CD4-positive, alpha-beta T cell treated with Interleukin-4 for 1 hour (primary cell): Measurements from ENCODE around the gene C3orf70.

Source experiments
- DNase-seq, 2 donors: peaks; one replicate each; pipeline ENCODE4 v3.0.0-alpha.2; 2020 to 2022

Gene C3orf70

DNA sequence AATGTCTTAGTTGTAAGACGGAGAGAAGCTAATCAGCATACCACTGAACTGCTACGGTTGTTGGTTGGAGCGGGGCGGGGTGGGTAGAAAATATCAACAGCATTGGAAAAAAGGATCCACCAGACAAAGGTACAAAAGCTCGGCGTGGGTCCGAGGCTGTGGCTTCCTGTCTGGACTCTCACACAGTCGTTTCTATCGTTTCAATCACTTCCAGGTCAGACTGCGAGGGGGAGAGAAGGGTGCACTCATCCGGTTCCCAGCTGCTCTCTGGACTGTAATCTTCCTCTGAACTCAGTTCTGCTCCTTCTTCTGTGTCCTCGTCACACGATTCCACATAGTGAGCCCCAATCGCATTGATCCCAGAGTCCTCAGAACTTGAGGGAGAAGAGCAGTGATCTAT is 70.0 kb downstream of the C3orf70 start:
- DNase-seq, result no peak

GRCh38 chr3:185082149-185082548 is 70.7 kb downstream of the C3orf70 start:
- DNase-seq, result no peak

DNA sequence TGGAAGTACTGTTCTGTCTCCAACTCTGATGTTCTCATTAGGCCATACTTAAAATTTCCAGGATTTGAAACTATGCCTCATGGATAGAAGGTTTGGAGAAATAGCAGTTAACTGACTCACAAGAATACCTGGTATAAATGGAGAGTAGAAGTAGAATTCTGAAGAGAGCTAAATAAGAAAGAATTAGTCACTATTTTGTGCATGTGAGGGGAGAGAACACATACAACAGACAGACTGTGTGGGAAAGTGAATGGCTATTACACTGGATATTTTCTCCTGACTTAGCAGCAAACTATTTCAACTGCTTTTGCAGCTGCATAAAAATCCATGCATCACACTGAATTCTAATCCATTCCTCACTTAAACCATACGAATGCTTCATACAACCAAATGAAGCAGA is 71.3 kb downstream of the C3orf70 start:
- DNase-seq, result no peak

- DNase-seq, result no peak
These were observed 73.2 kb downstream of the C3orf70 start for GRCh38 chr3:185079625-185080024.

GRCh38 chr3:185076219-185076618 is 76.6 kb downstream of the C3orf70 start:
- no peak for DNase-seq

- no peak for DNase-seq
These were observed 77.3 kb downstream of the C3orf70 start for GRCh38 chr3:185075547-185075946.

DNA sequence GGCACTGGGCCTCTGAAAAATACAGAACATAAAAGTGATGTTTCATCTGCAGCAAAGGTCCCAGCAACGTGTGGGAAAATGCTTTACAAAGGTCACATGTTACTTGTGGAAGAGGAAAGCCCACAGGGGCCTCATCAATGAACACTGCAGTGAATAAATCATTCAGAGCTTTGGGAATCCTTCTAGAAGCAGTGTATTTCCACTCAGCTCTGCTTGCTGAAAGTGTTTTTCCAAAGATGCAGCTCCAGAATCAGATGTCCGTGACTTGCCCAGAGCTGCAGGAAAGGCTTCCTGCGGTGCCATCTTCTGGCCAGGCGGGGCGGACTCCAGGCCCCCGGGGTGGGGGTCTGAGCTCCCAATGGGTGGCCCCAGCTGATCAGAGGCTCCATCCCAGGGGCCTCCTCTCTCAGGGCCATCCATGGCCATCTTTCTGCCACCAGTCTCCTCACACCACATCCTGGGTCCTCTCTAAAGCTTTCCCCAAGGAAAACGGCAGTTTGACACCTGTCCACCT is 81.5 kb downstream of the C3orf70 start:
- no peak for DNase-seq

DNA sequence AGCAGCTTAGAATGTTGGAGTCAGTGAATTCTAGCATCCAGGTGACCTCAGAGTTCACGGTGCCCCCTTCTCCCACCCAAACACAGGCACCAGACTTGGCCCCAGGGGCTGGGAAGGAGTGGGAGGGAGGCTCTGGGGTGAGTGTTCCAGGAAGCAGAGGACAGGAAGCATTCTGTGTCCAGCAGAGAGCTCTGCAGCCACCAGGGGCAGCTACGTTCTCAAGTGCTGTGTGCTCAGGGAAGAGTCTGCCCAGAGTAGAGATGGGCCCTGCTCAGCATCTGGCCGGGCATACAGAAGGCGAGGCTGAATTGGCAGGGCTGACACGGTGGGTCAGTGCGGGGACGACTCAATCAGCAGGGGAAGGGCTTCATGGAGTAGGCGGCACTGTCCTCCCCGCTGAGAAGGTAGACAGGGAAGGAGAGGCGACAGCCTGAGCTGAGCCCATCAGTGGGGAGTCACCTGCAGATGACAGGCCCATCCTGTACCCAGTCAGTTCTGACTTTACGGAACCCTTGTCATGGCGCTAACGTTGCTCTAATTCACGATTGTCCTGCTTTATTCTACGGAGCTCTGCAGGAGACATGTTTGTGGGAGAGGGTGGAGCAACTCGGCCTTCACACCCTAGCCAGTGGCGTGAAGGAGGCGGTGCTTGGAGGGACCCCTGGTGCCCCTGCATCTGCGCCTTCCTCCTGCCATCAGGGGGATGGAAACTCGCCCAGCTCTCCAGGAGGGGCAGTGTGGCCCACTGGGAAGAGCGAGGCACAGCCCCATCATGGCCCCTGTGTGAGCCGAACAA is 82.2 kb downstream of the C3orf70 start:
- DNase-seq, result no peak

DNA sequence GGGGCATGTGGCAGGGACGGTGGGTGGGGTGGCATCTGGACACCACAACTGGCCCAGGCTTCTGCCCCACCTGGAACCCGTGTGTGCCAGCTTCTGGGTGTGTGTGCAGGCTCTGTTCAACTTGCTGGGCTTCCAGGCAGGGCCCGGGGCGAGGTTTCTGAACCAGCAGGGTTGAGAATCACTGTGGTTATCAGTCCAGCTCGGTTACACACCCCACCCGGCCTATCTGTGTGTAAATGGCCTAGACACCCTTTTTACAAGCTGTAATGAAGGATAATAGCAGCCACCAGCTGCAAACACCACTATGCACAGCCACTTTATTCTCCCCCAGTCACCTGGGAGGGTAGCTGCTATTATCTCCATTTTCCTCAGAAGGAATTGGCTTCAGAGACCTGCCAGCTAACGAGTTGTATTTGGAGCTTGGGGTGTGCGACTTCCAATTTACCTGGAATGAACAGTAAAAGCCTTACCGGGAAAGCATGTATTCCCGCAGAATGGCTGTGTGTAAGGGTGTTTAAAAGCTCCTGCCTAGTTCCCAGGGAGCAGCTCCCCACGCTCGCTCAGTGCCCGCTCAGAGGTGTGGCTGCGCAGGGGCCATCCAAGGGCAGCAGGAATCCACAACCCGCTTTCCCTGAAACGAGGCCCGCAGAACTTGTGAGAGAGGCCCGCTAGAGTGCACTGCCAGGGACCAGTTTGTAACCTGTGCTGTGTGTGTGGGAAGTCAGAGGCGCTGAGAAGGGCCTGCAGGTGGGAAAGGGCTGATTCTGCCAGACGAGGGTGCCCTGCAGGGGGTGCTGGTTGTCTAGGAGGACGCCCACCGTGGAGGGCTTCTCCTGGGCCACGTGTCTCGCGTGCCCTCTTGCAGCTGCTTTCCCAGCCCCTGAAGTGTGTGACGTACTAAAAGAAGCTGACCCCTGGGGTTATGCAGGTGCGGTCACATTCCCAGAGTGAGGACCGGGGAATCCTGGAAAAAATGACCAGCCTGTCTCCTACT is 83.5 kb downstream of the C3orf70 start:
- no peak for DNase-seq

DNA sequence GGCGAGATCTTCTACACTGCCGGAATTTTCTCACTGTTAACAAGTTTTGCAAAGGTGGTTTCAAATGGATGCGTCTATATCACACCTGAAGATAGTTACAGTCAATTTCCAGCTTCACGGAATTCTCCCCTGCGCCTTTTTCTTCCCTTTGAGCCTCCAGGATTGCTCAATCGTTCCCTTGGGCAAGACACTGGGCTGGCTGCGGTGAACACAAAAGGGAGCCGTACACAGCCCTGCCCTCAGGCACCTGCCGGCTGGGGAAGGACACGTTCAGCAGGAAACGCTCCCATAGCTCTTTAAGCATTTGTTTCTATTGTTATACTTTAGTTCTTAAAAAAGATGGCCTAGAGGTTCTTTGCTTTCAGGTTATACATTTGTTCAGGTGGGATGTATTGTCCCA is 85.7 kb downstream of the C3orf70 start:
- no peak for DNase-seq

DNA sequence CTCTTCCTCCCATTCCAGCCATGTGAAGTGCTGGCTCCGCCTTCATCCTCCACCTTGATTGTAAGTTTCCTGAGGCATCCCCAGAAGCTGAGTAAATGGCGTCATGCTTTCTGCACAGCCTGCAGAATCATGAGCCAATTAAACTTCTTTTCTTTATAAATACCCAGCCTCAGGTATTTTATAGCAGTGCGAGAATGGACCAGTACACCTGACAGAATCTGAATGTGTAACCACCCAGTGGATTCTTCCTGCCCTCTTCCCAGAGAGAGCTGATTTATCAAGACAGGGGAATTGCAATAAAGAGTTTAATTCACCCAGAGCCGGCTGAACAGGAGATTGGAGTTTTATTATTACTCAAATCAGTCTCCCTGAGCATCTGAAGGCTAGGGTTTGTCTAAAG is 86.6 kb downstream of the C3orf70 start:
- no peak for DNase-seq

DNA sequence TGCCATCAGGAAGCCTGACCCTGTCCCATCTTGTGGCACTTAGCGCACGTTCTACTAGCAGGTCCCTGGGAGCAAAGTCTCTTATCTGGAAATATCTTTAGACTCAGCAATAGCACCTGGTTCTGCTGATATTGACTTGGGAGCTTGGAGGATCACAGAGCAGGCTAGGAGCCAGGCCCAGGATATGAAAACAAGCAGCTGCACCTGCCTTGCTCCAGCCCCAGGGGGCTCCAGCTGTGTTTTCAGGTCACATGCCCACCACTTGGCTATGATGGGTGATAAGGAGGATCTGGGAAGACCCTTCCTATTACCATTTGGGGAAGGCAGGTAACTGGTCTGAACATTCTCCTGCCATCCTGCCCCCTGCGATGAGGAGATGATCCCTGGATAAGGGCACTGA is 87.8 kb downstream of the C3orf70 start:
- no peak for DNase-seq

- no peak for DNase-seq
These were observed 89.4 kb downstream of the C3orf70 start for GRCh38 chr3:185063431-185063830.

- DNase-seq, result no peak
These were observed 90.7 kb downstream of the C3orf70 start for GRCh38 chr3:185062191-185062590.

GRCh38 chr3:185060655-185061054 is 92.2 kb downstream of the C3orf70 start:
- DNase-seq, result no peak

DNA sequence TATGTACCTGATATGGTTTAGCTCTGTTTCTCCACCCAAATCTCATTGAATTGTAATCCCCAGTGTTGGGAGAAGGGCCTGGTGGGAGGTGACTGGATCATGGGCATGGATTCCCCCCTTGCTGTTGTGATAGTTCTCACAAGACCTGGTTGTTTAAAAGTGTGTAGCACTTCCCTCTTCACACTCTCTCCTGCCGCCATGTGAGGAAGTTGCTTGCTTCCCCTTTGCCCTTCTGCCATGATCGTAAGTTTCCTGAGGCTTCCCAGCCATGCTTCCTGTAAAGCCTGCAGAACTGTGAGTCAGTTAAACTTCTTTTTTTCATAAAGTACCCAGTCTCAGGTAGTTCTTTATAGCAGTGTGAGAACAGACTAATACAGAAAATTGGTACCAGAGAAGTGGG is 93.1 kb downstream of the C3orf70 start:
- no peak for DNase-seq

DNA sequence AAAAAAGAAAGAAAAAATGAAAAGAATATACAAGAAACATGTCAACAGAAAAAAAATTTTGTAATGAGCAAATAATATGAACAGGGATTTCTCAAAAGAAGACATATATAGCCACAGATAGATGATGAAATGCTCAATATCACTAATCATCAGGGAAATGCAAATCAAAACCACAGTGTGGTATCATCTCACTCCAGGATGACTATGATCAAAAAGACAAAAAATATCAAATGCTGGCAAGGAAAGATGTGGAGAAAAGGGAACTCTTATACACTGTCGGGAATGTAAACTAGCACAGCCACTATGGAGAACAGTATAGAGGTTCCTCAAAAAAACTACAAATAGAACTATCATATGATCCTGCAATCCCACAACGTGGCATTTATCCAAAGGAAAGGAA is 94.1 kb downstream of the C3orf70 start:
- DNase-seq, result no peak

GRCh38 chr3:185057829-185058228 is 95.0 kb downstream of the C3orf70 start:
- DNase-seq, result no peak

- no peak for DNase-seq
These were observed 96.0 kb downstream of the C3orf70 start for GRCh38 chr3:185056908-185057307.

DNA sequence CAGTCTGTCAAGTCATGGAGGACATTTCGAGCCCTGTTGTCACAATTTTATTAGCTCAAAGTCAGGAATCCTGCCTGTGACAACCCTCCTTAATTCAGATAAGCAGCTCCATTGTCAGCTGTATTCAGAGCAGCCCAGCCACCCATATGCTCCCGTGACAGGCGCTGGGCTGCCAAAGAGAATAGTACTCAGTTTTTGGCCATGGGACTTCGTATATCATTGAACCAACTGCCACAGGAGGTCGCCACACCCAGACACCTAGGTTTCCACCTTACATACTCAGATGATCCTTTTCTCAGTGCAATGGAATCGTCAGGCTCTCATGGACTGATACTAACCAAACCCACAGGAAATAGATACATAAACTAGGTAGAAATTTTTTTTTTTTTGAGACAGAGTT is 100.2 kb downstream of the C3orf70 start:
- DNase-seq, result no peak

GRCh38 chr3:185051801-185052200 is 101.1 kb downstream of the C3orf70 start:
- no peak for DNase-seq

- no peak for DNase-seq
These were observed 103.2 kb downstream of the C3orf70 start for GRCh38 chr3:185049710-185050109.

DNA sequence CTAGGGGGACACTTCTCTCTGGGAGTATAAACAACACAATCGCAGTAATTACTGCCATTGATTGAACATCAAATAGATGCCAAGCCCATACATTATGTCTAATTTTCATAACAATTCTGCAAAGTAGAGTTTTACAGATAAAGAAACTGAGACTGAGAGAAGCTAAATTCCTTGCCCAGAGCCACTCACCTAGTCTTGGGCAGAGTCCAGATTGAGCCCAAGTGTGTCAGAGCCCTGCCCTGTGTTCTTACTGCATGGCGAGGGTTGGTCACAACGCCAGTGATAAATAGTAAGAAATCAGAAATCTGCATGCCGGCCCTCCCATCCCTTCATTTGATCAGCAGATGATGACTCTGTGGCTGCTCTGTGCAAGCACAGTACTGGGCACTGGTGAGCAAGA is 106.3 kb downstream of the C3orf70 start:
- DNase-seq, result no peak

DNA sequence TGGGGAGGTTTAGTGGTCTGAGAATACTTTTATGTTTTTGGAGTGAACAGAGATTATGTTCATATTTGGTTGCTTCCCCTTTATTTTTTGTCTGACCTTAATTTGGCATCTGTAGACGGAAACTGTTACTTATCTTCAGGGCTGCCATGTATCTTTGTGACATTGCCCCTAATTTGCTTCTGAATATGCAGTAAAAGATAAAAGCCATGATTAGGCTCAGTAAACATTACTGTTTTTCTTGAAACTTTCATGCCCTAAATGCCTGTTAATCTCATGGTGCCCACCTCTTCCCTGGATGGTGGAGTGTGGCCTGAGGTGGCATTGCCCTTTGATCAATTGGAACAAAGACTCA is 106.7 kb downstream of the C3orf70 start:
- no peak for DNase-seq
